ENCODE results near the gene MAP4K2. TPM values are rescaled to one million over a fixed set of nuclear protein-coding genes. Genes with fewer than 3 reads are reported as not detected.

The MAP4K2 gene
- total and polyA plus RNA-seq, 2 of the 13 experiments (the other 11 are each of a cell fraction or from before 2014, with no cell fraction given), result 8.3 to 17.6 TPM

DNA sequence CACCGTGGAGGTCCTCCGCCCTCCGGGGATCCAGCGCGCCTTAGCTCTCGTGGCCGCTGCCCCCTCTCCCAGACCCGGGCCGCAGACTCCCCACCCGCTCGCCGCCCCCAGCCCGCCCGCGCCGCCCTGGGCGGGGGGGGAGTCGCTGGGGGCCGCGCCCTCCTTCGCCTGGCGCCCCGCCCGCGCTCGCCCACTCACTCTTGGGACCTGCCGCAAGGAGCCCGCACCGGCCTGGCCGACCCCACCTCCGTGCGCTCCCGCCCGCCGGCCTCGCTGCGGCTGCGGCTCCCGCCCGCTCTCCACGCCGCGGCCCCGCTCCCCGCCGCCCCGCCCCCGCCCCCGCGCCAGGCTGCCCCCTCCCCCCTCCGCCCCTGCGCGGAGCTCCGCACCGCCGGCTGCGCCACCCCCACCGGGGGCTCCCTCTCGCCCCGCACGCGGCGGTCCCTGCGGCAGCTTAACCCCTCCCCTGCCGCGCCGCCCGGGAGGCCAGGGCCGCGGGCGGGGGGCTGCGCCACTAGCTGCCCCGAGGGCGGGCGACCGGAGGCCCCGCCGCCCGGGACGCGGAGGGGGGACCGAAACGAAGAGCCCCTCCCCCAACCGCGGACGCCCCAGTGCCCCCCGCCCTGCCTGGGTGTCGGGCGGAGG is 58.3 kb downstream of the MAP4K2 start:
- no peak overlapping the region for H3K27ac ChIP-seq (ENCODE audit: extremely low read length, insufficient read depth, low read length)
- no peak for FAIRE-seq
- ATAC-seq, result no peak
- no peaks in the 10 kb centered on the region for H3K9me3 ChIP-seq (ENCODE audit: low read length)
- intact Hi-C loops (cut with micrococcal nuclease; ENCODE audit: unreplicated experiment), result no loop called here
- CTCF ChIA-PET (ENCODE audit: low intra/inter-chr PET ratio, low total read pairs), result interaction anchor here (2.8 kb wide), 1 partner anchor 56 kb away, joined by 23 read pairs; no protein-coding TSS in a partner anchor
- peaks cover 36% of the 10 kb centered on the region for H3K4me1 ChIP-seq (ENCODE audit: insufficient read depth, low read length)
- H3K36me3 ChIP-seq (replicated peaks in 1 of 2; ENCODE audit: control insufficient read depth in 1 of 2, insufficient read depth in 2 of 2, low read length in 2 of 2), result no peaks in the 10 kb centered on the region
- H3K79me2 ChIP-seq (ENCODE audit: insufficient read depth, low read length), result no peaks in the 10 kb centered on the region
- TF ChIP-seq NCOR1 (IDR thresholded peaks at IDR 0.05; ENCODE audit: borderline replicate concordance, low read length) (no peak), HNF4G (IDR thresholded peaks at IDR 0.05; ENCODE audit: borderline replicate concordance, low read depth, low read length) (no peak), HNF4G (CRISPR knock-in tag; IDR thresholded peaks at IDR 0.05; ENCODE audit: borderline replicate concordance, low read depth) (no peak), MAFK (conservative IDR thresholded peaks at IDR 0.05 in 1 of 2, IDR thresholded peaks at IDR 0.05 in 1 of 2; ENCODE audit: low read length in 2 of 2) (no peak), NONO (IDR thresholded peaks at IDR 0.05) (no peak), NONO (CRISPR knock-in tag; conservative IDR thresholded peaks at IDR 0.05) (no peak)
- H3K4me2 ChIP-seq (ENCODE audit: low read depth, low read length), result peak overlapping the region; percentile 82; the same call in 1 of the 2 replicates
- no peak for DNase-seq (ENCODE audit: low spot score)
- H3K27me3 ChIP-seq (ENCODE audit: control insufficient read depth in 1 of 2, insufficient read depth in 2 of 2, low read length in 2 of 2), result peaks cover 14 to 72% of the 10 kb centered on the region in 2 experiments
- no peak overlapping the region for H2AFZ ChIP-seq (ENCODE audit: low read length)
- in situ Hi-C loops (cut with HindIII; ENCODE audit: extremely low pct_ligation_motif_present, low pct_unique_long_range_greater_than_20kb), result no loop called here
- 0 out of 2 replicates have a peak, but pooled peaks cover 3% of the 10 kb centered on the region for H4K20me1 ChIP-seq (ENCODE audit: insufficient read depth, low read length)
- peak overlapping the region in 1 of 3 experiments; percentile 74; a peak in 2 of 6 replicates for H3K4me3 ChIP-seq (replicated peaks in 1 of 3; ENCODE audit: insufficient read depth in 1 of 3, low read depth in 2 of 3, low read length in 3 of 3)
- H3K9ac ChIP-seq (ENCODE audit: insufficient read depth, low read depth, low read length), result no peak overlapping the region
- BruUV-seq (replicated peaks), result no TSS peak
- WGBS (ENCODE audit: low lambda C conversion rate), result 0% methylated on average over 6 of the region's 89 CpGs
- POLR2A ChIA-PET, result no interaction called here
